Nephron (organoid): ENCODE data around the gene PRXL2A.
A peak's percentile ranks its signal among the peaks of the same experiment; 100 is the strongest.

Experiments used
- H3K27ac Mint-ChIP-seq, 3 experiments: 2 replicates each; pipeline ENCODE4 v1.8.0; 2020; ENCODE audit warnings: mixed read lengths in 3 of 3, mild to moderate bottlenecking in 2 of 3, moderate library complexity in 1 of 3
- H3K27me3 Mint-ChIP-seq: 2 replicates; pipeline ENCODE4 v1.8.0; 2021; ENCODE audit warnings: low read depth, mild to moderate bottlenecking, moderate library complexity, mixed read lengths
- H3K36me3 Mint-ChIP-seq: 2 replicates; pipeline ENCODE4 v1.8.0; 2020; ENCODE audit warnings: low read depth, mixed read lengths
- H3K4me1 Mint-ChIP-seq: 2 replicates; pipeline ENCODE4 v1.8.0; 2020; ENCODE audit warnings: mixed read lengths
- H3K4me3 Mint-ChIP-seq, 3 experiments: 2 replicates each; pipeline ENCODE4 v1.8.0; 2020; ENCODE audit warnings: mild to moderate bottlenecking in 3 of 3, mixed read lengths in 3 of 3, moderate library complexity in 2 of 3
- H3K9me3 Mint-ChIP-seq: 2 replicates; pipeline ENCODE4 v1.8.0; 2020; ENCODE audit warnings: mixed read lengths
- CTCF ChIP-seq, 3 experiments: fragments of 200-600 bp; sonication (generic); IDR thresholded peaks; one replicate each; pipeline ENCODE4 v1.5.0; 2021; ENCODE audit warnings: antibody characterized with exemption in 3 of 3; ENCODE audit not compliant: unreplicated experiment in 3 of 3

Gene PRXL2A

GRCh38 chr10:80407812-80408241 is 524 bp upstream of the PRXL2A start:
- Mint-ChIP-seq H3K4me1 (peaks cover 63% of the 10 kb centered on the region), H3K36me3 (no peaks in the 10 kb centered on the region), H3K9me3 (no peaks in the 10 kb centered on the region), H3K27me3 (no peaks in the 10 kb centered on the region), H3K27ac (peak overlapping the region; percentile 81 to 93 (median 88)), H3K4me3 (peak overlapping the region; percentile 94 to 96 (median 95))
- no peak for TF ChIP-seq CTCF (IDR thresholded peaks at IDR 0.05; ENCODE audit: unreplicated experiment in 3 of 3)

GRCh38 chr10:80409121-80409520 is 770 bp downstream of the PRXL2A start:
- no peaks in the 10 kb centered on the region for H3K36me3 Mint-ChIP-seq
- TF ChIP-seq CTCF (IDR thresholded peaks at IDR 0.05; ENCODE audit: unreplicated experiment in 3 of 3): no peak
- peak overlapping the region; percentile 61 to 92 (median 80) for H3K27ac Mint-ChIP-seq
- H3K9me3 Mint-ChIP-seq: no peaks in the 10 kb centered on the region
- peaks cover 76% of the 10 kb centered on the region for H3K4me1 Mint-ChIP-seq
- H3K27me3 Mint-ChIP-seq: no peaks in the 10 kb centered on the region
- H3K4me3 Mint-ChIP-seq: peak overlapping the region; percentile 94 to 96 (median 95)

GRCh38 chr10:80410122-80410521 is 1.8 kb downstream of the PRXL2A start:
- Mint-ChIP-seq H3K36me3 (no peaks in the 10 kb centered on the region), H3K27ac (peak overlapping the region; percentile 64 to 92 (median 83)), H3K4me3 (peak overlapping the region; percentile 94 to 96 (median 95)), H3K4me1 (peaks cover 85% of the 10 kb centered on the region), H3K27me3 (no peaks in the 10 kb centered on the region), H3K9me3 (no peaks in the 10 kb centered on the region)
- TF ChIP-seq CTCF (IDR thresholded peaks at IDR 0.05; ENCODE audit: unreplicated experiment in 3 of 3): no peak

GRCh38 chr10:80410578-80411145 is 2.3 kb downstream of the PRXL2A start:
- TF ChIP-seq CTCF (IDR thresholded peaks at IDR 0.05; ENCODE audit: unreplicated experiment in 3 of 3): no peak
- H3K27me3 Mint-ChIP-seq: no peaks in the 10 kb centered on the region
- H3K27ac Mint-ChIP-seq: peak overlapping the region; percentile 64 to 92 (median 83)
- H3K4me3 Mint-ChIP-seq: peak overlapping the region; percentile 94 to 96 (median 95)
- H3K9me3 Mint-ChIP-seq: no peaks in the 10 kb centered on the region
- H3K4me1 Mint-ChIP-seq: peaks cover 84% of the 10 kb centered on the region
- no peaks in the 10 kb centered on the region for H3K36me3 Mint-ChIP-seq

GRCh38 chr10:80411267-80411668 is 2.9 kb downstream of the PRXL2A start:
- H3K4me1 Mint-ChIP-seq: peaks cover 84% of the 10 kb centered on the region
- no peak for TF ChIP-seq CTCF (IDR thresholded peaks at IDR 0.05; ENCODE audit: unreplicated experiment in 3 of 3)
- no peaks in the 10 kb centered on the region for H3K27me3 Mint-ChIP-seq
- H3K9me3 Mint-ChIP-seq: no peaks in the 10 kb centered on the region
- no peaks in the 10 kb centered on the region for H3K36me3 Mint-ChIP-seq
- peak overlapping the region in 2 of 3 experiments; percentile 95 to 96 for H3K4me3 Mint-ChIP-seq
- peak overlapping the region; percentile 92 to 98 (median 98) for H3K27ac Mint-ChIP-seq

- TF ChIP-seq CTCF (IDR thresholded peaks at IDR 0.05; ENCODE audit: unreplicated experiment in 3 of 3): no peak
- peak overlapping the region; percentile 92 to 98 (median 98) for H3K27ac Mint-ChIP-seq
- no peaks in the 10 kb centered on the region for H3K9me3 Mint-ChIP-seq
- peak overlapping the region; percentile 39 to 82 (median 49) for H3K4me3 Mint-ChIP-seq
- no peaks in the 10 kb centered on the region for H3K27me3 Mint-ChIP-seq
- H3K4me1 Mint-ChIP-seq: peaks cover 84% of the 10 kb centered on the region
- H3K36me3 Mint-ChIP-seq: no peaks in the 10 kb centered on the region
Measured at GRCh38 chr10:80411681-80412220, 3.4 kb downstream of the PRXL2A start.
